Mucosa of descending colon (tissue), 3 donors: Measurements from ENCODE around the gene BLVRA. TPM values are rescaled to one million over a fixed set of nuclear protein-coding genes. Genes with fewer than 3 reads are reported as not detected.

Experiments
- ATAC-seq: fragments of 200-7000 bp; cut with Tn5 transposase; one replicate; pipeline ENCODE4 v1.9.1; 2020; ENCODE audit warnings: mild to moderate bottlenecking, moderate library complexity
- DNase-seq, 3 donors: peaks; one replicate each; pipeline ENCODE4 v3.0.0-alpha.2; 2020
- H3K36me3 ChIP-seq: fragments of 200-600 bp; one replicate; pipeline ENCODE4 v1.8.0; 2021; ENCODE audit warnings: low read depth, mild to moderate bottlenecking
- H3K4me1 ChIP-seq: fragments of 200-600 bp; one replicate; pipeline ENCODE4 v1.8.0; 2021; ENCODE audit warnings: low read depth, mild to moderate bottlenecking
- H3K4me3 ChIP-seq: fragments of 200-600 bp; one replicate; pipeline ENCODE4 v1.8.0; 2021; ENCODE audit warnings: mild to moderate bottlenecking
- H3K9me3 ChIP-seq: fragments of 200-600 bp; one replicate; pipeline ENCODE4 v1.8.0; 2021; ENCODE audit warnings: mild to moderate bottlenecking
- CTCF ChIP-seq: fragments of 200-600 bp; IDR thresholded peaks from one replicate; pipeline ENCODE4 v1.8.0; 2022; ENCODE audit warnings: antibody characterized with exemption, mild to moderate bottlenecking
- intact Hi-C, 2 donors: fragments of 100-400 bp; cut with DNase I in 1 of 2; cut with micrococcal nuclease in 1 of 2; formaldehyde crosslinking; loops; one replicate each; pipeline versions ENCODE4 v1.11.0 to v1.11.1; 2022; cut with DNase I, micrococcal nuclease
- total RNA-seq, 3 donors: library from RNA; stranded (reverse); fragmentation: NEBNext Ultra II Directional in 2 of 3; extraction: Animal tissue kit (Norgen Biotek cat#: 25700) in 2 of 3; gene quantifications; one replicate each; pipeline versions ENCODE4 v1.2.1 to v1.2.4, GENCODE V29; 2021 to 2023
- donor health status: DM: no; HTN: no; CAD: no; lungs with moderate emphysema.
- donor health status: DM: no; HTN: no; CAD: no.
- donor health status: DM: no; HTN: yes; CAD: no.

The BLVRA gene
- total RNA-seq, 3 donors from 2014 or later: 8.1 to 55.4 (median 12.9) TPM

GRCh38 chr7:43725251-43725650 lies 33.2 kb upstream of the BLVRA start:
- no peak for TF ChIP-seq CTCF
- H3K4me1 ChIP-seq: no peaks in the 10 kb centered on the region
- H3K9me3 ChIP-seq: no peaks in the 10 kb centered on the region
- H3K36me3 ChIP-seq: no peaks in the 10 kb centered on the region
- intact Hi-C loops: loop anchor here (10.0 kb wide), 1 partner anchor 110 kb away; no protein-coding TSS in a partner anchor
- no peak overlapping the region for H3K4me3 ChIP-seq
- no peak for DNase-seq
- no peak for ATAC-seq

- intact Hi-C loops: loop anchor here (10.0 kb wide), 1 partner anchor 108 kb away; no protein-coding TSS in a partner anchor
- Histone ChIP-seq H3K36me3 (no peaks in the 10 kb centered on the region), H3K4me3 (no peak overlapping the region), H3K9me3 (no peaks in the 10 kb centered on the region), H3K4me1 (no peaks in the 10 kb centered on the region)
- TF ChIP-seq CTCF: no peak
- ATAC-seq (no peak), DNase-seq (no peak)
Measured at GRCh38 chr7:43726466-43726865, 32.0 kb upstream of the BLVRA start.

GRCh38 chr7:43727003-43727402 lies 31.5 kb upstream of the BLVRA start:
- DNase-seq: no peak
- Histone ChIP-seq H3K4me3 (no peak overlapping the region), H3K4me1 (no peaks in the 10 kb centered on the region), H3K36me3 (no peaks in the 10 kb centered on the region), H3K9me3 (no peaks in the 10 kb centered on the region)
- intact Hi-C loops: loop anchor here (10.0 kb wide), 1 partner anchor 108 kb away; no protein-coding TSS in a partner anchor
- TF ChIP-seq CTCF: no peak
- ATAC-seq: no peak

- no peaks in the 10 kb centered on the region for H3K9me3 ChIP-seq
- ATAC-seq (no peak), DNase-seq (no peak)
- intact Hi-C loops: loop anchor here (10.0 kb wide), 1 partner anchor 107 kb away; no protein-coding TSS in a partner anchor
- no peaks in the 10 kb centered on the region for H3K4me1 ChIP-seq
- no peaks in the 10 kb centered on the region for H3K36me3 ChIP-seq
- no peak for TF ChIP-seq CTCF
- no peak overlapping the region for H3K4me3 ChIP-seq
Measured at GRCh38 chr7:43727494-43727893, 31.0 kb upstream of the BLVRA start.

- no peak for TF ChIP-seq CTCF
- intact Hi-C loops: loop anchor here (10.0 kb wide), 1 partner anchor 105 kb away; no protein-coding TSS in a partner anchor
- H3K4me3 ChIP-seq: peak within 1 kb of the TSS; percentile 64
- peak; percentile 88 to 91 (median 89) for DNase-seq
- no peaks in the 10 kb centered on the region for H3K9me3 ChIP-seq
- H3K4me1 ChIP-seq: no peaks in the 10 kb centered on the region
- peak; percentile 100 for ATAC-seq
- H3K36me3 ChIP-seq: no peaks in the 10 kb centered on the region
Measured at GRCh38 chr7:43729214-43729923, 29.1 kb upstream of the BLVRA start, which contains the start of gene COA1. Gene COA1, minus strand, starts transcription at chr7:43729523. Its CDS starts 80,909 bp downstream, at chr7:43648614.
